NOMO-1 treated with DMSO at 0.1 percent for 48 hours (cell line): ENCODE measurements around the gene ADARB2.
A peak's percentile ranks its signal among the peaks of the same experiment; 100 is the strongest.

ENCODE experiments used
- DNase-seq: peaks from one replicate; lab custom pipeline; 2025; ENCODE audit not compliant: unreplicated experiment; lab: John Stamatoyannopoulos, UW

Gene ADARB2

DNA sequence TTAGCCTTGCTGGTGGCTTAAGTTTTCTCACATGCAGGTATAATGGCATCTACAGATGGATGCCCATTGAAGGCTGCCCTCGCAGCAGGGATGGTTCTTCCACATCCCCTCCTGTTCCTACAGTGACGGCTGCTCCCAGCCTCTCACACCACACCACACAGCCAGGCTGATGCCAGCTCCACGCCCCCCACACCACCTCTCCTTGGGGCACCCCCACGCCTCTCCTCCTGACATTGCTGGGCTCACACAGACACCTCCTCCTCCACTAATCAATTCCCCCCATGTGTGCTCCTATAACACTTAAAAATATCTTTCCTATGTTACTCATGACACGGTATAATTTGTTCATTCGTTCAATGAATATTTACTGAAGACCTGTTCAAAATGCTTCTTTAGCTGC is 437.1 kb downstream of the ADARB2 start:
- DNase-seq, result no peak

DNA sequence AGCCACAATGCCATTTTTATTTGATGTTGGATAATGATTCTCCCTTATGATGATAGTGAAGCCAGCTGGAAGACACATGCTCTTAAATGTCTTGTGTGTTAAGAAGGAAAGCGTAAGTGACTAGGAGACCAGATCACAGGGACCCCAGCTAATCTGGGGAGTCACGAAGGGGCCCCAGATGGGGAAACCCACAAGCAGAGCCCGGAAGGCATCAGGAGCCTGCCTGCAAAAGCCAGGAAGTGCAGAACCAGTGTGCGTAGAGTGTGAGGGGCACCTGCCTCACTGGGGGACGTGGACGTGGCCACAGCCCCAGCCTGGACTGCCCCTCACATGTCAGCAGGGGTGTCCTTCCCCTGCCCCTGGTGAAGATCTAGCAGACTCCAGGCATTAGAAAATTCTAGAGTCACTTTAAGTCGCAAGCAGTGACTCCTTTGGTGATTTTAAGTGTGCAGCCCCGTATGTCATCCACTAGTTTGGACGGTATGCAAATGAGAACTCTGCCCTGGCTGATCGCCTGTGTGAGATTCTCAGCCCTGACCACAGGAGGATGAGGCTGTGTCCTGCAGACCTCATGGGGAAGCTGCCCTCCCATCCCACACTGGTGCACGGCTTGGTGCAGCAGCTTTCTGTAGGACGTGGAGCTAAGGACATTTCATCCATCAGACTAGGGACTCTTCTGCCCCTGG is 438.1 kb downstream of the ADARB2 start:
- DNase-seq, result no peak

DNA sequence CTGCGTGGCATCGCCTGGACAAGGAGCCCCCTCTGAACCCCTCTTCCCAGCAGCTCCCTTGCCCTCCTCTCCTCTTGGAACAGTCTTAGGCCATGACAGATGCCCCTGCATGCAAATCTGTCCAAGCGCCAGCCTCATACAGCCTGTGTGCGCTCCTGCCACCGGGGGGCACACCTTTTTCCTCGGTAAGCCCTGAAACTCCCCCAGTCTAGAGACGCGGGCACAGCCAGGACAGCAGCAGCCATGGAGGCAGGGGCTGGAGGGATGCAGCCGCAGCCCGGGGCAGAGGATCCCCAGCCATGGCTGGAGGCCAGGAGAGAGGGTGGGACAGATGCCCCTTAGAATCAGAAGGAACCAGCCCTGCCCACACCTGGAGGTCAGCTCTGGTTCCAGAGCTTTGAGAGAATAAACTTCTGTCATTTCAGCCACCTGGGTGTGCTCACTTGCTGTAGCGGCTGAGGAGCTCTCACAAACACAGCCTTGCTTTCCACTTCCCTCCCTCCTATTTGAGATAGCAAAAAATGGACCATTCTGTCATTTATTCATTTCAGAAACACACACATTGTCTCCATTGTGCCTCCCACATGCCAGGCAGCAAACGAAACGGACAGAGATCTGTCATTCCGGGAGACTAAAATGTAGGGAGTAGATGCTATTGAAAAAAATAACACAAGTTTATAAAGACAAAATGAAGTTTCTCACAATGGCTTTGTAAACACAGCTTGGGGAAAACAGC is 439.6 kb downstream of the ADARB2 start:
- DNase-seq, result no peak

DNA sequence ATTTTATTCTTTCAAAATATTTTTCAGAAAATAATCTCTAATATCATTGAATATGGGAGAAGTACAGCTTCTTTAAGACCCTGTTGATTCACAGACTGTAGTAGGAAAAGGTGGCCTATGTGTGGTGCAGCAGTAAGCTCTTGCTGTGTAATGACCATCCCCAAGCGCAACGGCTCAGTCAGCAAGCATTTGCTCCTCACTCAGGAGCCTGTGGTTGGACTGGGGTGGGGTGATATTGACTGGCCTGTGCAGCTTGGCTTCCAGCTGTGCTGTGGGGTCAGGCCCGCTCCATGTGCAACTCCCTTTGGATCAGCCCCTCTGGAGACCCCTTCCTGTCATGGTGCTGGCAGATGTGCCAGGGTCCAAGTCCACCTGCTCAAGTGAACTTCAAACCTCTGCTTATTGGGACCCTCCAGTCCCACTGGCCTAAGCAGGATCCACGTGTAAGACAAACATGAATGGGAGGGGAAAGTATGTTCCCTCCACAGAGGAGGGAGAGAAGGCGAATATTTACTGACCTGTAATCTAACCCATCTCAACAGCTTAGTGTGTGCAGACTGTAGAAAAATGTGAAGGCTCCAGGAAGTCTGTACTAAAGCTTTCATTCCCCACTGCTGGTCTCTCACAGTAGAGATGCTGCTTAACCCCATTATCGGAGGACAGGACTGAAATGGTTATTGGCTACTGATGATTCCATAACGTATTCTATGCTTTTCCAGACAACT is 441.4 kb downstream of the ADARB2 start:
- DNase-seq, result no peak

DNA sequence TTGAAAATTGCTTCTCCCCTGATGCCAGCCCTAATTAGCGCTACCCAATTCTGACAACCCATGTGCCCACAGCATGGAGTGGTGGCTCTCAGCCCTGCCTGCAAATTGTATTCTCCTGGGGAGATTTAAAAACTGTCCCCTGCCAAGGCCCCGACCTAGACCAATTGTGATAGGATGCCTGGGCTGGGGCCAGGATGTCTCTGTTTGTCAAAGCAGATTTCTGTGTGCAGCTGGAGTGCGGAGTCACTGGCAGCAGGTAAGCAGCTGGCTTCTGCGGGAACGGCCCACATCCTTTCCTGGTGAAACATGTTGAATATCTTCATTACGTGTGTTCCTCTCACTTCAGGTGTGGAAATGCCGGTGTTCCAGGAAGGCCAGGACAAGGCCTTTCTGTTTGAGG is 442.6 kb downstream of the ADARB2 start:
- DNase-seq, result no peak

DNA sequence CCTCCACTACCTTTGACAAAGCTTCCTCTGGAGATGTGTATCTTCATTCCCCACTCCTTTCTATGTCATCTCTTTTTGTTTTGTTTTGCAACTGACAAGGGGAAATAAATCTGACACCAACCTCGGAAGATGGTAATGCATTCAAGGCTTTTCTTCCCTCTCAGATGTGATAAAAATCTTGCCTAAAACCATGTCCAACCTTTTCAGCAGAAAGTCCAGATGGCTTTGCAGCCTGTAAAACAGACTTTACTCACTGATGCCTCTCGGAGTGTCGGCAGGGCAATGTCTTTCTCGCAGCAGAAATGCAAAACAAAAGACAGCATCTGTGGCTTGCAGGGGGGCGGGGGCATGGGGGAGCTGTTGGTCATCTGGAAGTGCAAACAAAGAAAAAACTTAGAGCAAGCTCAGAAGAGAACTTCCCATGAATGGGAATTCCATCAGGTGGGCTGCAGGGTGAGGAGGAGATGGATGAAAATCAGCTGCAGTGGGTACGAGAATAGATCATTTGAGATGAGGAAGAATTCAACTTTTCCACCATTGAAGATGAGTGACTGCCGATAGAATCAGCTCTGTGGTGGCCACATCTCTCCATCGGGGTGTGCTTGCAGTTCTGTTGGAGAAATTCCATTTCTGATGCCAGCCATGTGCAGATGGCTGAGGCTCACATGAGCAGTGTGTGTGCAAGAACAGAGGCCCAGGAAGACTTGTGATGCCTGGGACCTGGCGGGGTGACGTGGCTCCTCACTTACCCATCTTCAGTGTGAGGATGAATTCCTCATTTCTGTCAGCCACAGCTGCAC is 443.5 kb downstream of the ADARB2 start:
- no peak for DNase-seq

DNA sequence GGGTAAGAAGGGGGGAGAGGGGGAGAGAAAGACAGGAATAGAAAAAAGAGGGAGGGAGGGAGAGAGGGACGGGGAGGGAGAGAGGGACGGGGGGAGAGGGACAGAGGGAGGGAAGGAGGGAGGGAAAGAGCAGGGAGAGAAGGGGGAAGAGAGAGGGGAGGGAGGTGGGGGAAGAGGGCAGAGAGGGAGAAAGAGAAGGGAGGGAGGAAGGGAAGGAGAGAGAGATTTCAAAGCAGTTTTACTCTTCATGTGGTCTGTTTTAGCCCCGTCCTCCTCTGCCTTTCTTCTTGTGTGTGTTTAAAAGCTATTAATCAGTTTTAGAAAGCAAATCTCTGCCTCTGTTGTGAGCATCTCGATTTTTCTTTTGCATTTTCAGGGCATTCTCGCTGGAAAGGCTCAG is 444.2 kb downstream of the ADARB2 start:
- DNase-seq, result no peak

DNA sequence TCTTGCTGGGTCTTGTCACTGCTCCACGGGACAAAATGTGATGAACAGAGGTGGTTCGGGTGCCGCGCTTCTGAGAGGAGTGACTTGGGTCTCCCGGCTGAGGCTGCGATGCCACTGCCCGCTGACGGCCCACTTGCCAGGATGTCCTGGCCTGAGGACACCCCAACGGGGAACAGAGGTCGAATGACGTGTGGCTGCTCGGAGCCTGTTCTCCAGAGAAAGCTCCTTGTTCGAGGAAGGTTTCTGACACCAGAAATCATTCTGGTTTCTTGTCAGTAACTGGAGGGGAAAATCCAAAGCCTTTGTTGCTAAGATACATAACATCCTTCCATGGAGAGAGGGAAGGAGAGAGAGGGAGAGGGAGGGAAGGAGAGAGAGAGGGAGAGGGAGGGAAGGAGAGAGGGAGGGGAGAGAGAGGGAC is 444.7 kb downstream of the ADARB2 start:
- DNase-seq, result no peak

DNA sequence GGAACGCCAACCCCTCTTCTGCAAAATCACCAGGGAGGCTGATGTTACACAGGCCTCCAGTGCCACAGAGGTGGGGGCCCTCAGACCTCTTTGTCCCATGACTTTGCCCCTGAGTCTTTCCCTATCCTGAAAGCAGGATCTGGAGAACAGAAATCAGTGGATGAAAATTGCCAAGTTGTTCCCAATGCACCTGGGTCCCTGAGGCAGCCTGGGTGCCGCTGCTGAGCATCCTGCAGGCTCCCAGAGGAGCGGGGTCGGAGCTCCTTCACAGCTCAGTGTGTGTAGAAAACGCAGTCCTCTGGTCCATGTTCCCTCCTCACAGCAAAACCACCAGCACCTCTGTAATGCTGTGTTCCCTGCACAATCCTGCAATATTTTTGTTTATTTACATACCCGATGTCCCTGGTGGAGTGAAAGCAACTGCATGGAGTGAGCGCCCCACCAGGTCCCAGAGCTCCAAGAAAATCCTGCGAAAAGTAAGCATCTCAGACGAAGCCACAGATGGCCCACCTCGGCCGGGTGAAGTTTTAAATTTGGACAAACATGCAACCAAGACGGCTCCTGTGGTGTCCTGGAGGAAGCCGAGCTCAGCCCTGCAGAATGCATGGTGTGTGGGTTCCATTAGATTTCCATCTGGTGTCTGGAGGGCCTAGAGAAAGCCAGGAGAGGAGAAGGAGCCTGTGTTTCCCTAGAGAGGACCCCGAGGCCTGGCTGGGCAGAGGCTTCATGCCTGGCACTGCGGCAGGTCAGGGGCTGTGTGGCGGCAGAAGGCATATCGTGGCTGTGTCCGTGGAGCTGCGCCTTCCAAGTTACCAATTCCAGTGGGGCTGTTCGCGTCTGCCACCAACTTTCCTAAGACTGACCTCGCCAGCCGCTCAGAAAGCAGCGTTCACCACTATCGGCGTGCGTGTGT is 445.9 kb downstream of the ADARB2 start:
- DNase-seq, result no peak

DNA sequence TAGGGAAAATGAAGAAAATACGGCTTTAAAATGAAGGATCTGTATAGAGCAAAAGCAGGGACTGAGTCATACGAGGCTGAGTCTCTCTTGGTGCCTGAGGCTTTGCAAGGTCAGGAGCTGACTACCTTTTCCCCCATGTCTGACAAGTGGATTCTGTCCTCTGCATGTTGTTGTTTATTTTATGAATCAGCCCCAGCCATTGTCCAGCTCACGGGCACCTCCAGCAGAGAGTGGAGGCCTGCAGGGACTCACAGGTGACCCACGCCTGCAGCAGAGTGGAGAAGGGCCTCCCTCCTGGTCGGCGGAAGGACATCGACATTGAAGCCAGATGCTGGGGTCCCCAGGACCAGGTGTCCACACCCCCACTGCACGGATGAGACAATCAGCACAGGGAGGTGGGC is 447.3 kb downstream of the ADARB2 start:
- DNase-seq, result no peak

DNA sequence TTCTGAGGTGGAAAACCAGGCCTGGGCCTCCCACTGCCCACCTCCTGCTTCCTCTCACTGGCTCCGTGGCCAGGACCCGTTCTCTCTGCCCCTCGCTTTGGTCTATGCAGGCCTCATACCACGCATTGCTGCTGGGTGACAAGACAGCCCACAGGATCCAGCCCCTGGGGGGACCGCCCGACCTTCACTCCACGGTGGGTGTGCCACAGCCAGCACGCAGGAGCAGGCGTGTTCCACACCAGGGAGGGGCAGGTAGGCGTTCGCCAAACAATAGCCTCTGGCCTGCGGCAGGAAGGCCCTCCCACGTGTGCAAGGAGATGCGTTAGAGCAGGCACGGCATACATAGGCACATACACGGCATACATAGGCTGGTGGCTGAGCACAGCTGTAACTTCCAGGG is 447.7 kb downstream of the ADARB2 start:
- DNase-seq, result no peak

DNA sequence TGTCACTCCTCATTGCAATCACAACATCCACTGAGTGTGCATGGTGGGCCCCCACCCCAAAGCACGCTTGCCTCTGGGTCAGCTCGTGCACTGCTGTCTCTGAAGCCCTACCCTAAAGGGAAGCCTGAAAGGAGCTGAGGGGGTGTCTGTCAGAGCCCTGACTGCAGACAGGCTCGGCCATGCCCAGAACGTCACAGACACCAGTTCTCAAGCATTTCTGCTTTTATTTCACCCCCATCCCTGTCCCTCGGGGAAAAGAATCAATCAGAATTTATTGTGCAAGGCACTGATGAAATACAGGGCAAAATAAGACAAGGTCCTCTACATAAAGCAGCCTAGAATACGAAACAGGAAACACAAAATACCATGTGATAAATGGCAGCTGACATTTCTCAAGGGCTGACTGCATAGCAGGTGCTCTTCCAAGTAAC is 449.3 kb downstream of the ADARB2 start:
- peak; percentile 82 for DNase-seq

DNA sequence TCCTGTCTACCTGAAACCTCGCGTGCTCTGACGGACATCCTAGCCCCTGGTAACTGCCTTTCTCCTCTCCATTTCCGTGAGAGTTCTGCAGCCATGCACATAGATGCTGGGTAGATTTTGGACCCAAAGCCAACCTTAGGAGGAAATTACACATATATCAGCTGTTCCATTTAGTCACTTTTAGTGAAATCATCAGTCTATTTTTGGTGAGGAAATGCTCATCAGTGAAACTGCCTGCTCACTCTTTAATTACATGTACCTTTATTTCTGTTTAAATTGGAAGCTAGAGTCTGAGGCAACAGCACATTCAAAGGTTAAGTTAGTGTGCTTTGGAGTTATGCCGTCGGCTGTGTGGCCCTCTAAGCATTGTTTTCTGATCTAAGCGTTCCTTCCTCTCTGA is 449.8 kb downstream of the ADARB2 start:
- peak; percentile 15 for DNase-seq

DNA sequence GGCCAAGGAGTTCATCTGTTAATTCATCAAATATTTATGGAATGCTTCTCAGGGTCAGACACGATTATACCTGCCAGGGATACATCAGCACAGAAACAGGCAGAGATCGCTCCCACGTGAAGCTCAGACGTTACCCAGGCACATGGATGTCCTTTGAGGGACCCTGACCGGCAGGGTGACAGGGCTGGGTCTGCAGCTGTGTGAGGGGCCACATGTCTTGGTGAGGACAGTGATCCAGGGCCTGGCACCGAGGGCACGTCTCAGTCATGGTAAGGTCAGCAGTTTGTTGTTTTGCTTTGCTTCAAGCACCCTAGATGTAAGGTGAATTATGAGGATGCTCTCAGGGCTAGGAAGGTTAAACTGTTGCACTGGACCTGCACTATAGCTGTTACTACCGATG is 453.2 kb downstream of the ADARB2 start:
- DNase-seq, result no peak

DNA sequence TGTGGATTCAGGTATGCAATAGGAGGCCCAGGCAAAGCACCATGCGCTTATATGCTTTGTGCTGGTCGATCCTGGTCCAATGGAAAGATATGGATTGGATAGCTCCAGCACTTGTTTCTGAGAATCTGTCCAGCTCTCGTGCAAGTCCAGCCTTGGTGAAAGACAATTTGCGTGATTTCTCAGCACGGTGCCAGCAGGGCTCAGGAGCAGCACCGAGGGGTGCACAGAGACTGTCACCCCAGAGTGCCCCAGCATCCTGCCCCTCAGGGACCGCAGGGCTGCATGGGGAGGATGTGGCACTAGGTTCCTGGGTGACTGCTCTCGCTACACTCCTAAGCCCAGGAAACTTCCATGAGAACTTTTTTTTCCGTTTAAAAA is 455.9 kb downstream of the ADARB2 start:
- no peak for DNase-seq

DNA sequence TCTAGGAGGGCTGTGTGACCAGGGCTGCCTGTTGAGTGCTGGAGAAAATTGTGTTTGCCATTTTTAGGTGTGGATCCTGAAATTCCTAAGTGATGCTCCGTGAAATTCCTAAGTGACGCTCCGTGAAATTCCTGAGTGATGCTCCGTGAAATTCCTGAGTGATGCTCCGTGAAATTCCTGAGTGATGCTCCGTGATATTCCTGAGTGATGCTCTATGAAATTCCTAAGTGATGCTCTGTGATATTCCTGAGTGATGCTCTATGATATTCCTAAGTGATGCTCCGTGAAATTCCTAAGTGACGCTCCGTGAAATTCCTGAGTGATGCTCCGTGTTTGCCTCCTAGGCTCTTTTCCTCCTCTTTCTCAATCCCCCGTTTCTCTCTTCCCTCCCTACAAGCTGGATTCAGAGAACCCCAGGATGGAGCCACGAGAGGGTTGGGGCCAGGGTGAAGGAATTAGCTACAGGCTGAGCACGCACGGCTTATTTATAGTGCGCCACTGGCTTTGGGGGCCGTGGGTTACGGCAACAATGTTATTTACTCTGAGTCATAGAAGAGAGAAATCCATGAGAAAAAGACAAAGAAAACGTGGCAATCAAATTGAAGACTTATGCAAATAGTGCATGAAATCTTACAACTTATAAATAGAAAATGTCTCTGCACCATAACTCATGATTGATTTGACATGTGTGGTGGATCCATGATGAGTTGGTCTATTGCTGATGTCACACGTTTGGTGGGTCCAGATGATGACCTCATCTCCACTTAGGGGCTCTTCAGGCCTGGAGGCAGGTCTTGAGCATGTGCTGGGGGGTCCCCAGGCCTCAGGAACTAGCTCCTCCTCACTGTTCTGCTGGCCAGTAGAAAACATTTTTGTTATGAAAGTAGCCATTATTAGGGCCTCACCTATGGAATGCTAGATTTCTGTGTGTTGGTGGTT is 456.6 kb downstream of the ADARB2 start:
- no peak for DNase-seq

DNA sequence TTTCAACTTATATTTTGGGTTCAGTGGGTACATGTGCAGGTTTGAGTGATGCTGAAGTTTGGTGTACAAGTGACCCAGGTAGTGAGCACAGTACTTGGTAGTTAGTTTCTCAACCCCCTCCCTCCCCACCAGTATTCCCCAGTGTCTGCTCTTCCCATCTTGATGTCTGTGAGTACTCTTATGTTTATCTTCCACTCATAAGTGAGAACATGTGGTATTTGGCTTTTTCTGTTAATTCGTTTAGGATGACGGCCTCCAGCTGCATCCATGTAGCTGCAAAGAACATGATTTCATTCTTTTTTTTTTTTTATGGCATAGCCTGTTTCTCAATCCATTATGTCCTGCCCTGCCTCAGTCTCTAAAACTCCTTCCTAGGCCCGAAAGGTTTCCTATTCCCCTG is 459.0 kb downstream of the ADARB2 start:
- DNase-seq, result no peak

DNA sequence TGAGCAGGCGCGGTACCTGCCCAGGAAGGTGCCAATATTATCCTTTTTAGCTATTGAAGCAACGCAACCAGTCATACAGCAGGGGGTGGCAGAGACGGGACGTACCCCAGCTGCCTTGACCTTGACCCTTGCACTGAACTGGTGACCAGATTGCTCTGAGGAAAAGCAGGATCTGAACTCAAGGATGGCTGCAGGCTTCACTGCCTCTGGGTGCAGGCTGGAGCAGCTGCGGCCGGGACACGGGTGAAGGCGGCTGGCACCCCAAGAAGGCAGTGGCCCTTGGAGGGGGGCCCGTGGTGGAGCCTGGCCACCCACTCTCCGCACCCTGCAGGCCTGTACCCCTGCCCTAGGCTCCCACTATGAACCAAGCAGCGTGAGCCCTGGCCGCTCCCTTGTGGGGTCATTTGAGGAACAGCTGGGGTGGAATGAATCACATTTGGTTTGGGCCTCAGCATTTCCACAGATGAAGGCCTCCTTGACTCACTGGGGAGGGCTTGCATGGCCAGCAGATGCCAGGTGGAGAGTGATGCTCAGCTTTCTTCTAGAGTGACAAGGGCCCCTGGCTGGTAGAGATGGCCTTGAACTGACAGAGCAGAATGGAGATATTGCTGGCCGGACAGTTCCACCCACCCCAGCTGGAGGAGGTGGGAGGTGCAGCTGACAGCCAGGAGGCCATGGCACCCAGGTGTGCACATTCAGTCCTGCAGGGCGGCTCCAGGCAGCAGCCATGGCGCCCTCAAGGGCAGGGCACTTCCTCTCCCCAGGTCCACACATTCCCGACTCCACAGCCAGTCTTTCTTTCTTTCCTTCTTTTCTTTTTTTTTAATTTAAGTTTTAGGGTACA is 462.4 kb downstream of the ADARB2 start:
- no peak for DNase-seq
